ENCODE data around the gene OSBPL10.
"Not testable (repeated sequence)": the region's sequence is repeated elsewhere in the genome, so short reads cannot be mapped to it uniquely, and the experiment has no call there.

OSBPL10 gene

DNA sequence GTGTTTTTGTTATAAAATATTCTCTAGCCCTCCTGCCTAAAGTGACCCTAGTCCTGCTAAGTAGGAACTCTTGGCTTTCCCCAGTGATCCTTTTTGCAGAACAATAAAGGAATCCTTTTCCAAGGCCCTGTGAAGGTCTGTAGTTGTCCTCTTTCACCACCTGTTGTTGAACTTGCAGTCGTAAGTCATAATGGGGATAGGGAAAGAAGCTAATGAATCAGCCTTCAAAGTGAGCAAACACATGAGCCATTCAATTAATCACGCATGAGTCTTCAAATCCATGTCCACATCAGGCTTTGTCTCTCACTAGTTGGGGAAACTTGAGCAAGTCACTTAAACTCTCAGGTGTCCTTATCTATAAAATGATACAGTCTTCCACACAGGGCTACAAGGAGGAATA, 28.0 kb upstream of the OSBPL10 start:
- Histone ChIP-seq H3K27ac (ENCODE audit: low read depth, low read length) (no peak overlapping the region), H3K27me3 (ENCODE audit: control insufficient read depth in 1 of 2, insufficient read depth in 2 of 2, low read length in 2 of 2) (no peaks in the 10 kb centered on the region), H3K9me3 (ENCODE audit: low read length) (no peaks in the 10 kb centered on the region), H3K9ac (ENCODE audit: low read length) (no peak overlapping the region), H3K36me3 (ENCODE audit: insufficient read depth, low read length) (no peaks in the 10 kb centered on the region), H3K4me1 (ENCODE audit: insufficient read depth, low read length) (no peaks in the 10 kb centered on the region), H3K4me3 (ENCODE audit: low read depth in 1 of 2, low read length in 2 of 2) (no peak overlapping the region)

DNA sequence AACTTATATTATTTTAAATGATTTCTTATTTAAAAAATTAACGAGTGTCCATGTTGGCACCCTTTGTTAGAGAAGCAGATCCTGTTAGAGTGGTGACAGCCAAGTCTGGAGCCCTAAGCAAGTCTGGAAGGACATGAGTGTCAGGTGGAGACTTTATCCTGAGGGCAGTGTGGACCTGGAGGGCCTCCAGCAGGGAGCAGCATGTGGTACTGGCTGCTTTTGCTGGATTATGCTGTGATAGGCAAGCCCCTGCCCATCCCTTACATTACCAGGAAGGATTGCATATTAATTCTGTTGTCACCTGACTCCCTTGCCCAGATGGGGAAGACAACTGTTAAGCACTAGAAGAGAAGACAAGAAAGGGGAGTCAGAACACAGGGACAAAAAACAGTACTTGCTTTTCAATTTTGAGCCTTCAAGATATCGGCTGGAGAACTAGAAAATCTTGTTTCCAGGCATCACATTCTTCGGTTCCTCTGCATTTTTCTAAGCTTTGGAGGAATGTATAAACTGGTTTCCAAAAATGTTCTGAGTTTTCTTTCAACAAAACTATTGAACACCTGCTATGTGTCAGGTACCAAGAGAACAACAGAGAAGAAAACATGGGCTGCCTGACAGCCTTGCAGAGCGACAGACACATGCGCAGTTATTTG, 23.2 kb upstream of the OSBPL10 start:
- Histone ChIP-seq H3K27me3 (ENCODE audit: control insufficient read depth in 1 of 2, insufficient read depth in 2 of 2, low read length in 2 of 2) (no peaks in the 10 kb centered on the region), H3K9me3 (ENCODE audit: low read length) (no peaks in the 10 kb centered on the region), H3K27ac (ENCODE audit: low read depth, low read length) (no peak overlapping the region), H3K9ac (ENCODE audit: low read length) (no peak overlapping the region), H3K4me3 (ENCODE audit: low read depth in 1 of 2, low read length in 2 of 2) (no peak overlapping the region), H3K36me3 (ENCODE audit: insufficient read depth, low read length) (no peaks in the 10 kb centered on the region), H3K4me1 (ENCODE audit: insufficient read depth, low read length) (no peaks in the 10 kb centered on the region)

DNA sequence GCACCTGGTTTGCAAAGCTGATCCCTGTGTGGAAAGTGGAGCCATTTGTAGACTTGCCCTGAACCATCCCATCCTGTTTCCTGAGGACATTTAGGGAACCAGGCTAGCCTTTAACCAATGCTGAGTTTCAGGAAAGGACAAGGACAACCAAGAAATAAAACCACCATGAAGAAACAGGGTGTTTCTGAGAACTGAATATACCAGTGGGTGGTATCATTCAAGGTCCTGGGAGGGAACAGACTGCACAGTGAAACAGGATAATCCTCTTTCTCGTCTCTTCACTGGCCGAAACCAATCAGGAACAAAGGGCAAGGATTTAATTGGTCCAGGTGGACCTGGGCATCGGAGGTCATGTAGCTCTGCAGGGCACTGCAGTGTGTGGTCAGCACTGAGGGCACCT, 22.3 kb upstream of the OSBPL10 start:
- no peaks in the 10 kb centered on the region for H3K36me3 ChIP-seq (ENCODE audit: insufficient read depth, low read length)
- H3K9me3 ChIP-seq (ENCODE audit: low read length), result no peaks in the 10 kb centered on the region
- no peak overlapping the region for H3K4me3 ChIP-seq (ENCODE audit: low read depth in 1 of 2, low read length in 2 of 2)
- H3K27ac ChIP-seq (ENCODE audit: low read depth, low read length), result no peak overlapping the region
- H3K9ac ChIP-seq (ENCODE audit: low read length), result no peak overlapping the region
- H3K4me1 ChIP-seq (ENCODE audit: insufficient read depth, low read length), result no peaks in the 10 kb centered on the region
- H3K27me3 ChIP-seq (ENCODE audit: control insufficient read depth in 1 of 2, insufficient read depth in 2 of 2, low read length in 2 of 2), result no peaks in the 10 kb centered on the region

- H3K9me3 ChIP-seq (ENCODE audit: low read length), result no peaks in the 10 kb centered on the region
- no peaks in the 10 kb centered on the region for H3K36me3 ChIP-seq (ENCODE audit: insufficient read depth, low read length)
- H3K27ac ChIP-seq (ENCODE audit: low read depth, low read length), result no peak overlapping the region
- H3K4me3 ChIP-seq (ENCODE audit: low read depth in 1 of 2, low read length in 2 of 2), result no peak overlapping the region
- no peaks in the 10 kb centered on the region for H3K4me1 ChIP-seq (ENCODE audit: insufficient read depth, low read length)
- no peaks in the 10 kb centered on the region for H3K27me3 ChIP-seq (ENCODE audit: control insufficient read depth in 1 of 2, insufficient read depth in 2 of 2, low read length in 2 of 2)
- no peak overlapping the region for H3K9ac ChIP-seq (ENCODE audit: low read length)
Measured at GRCh38 chr3:32002561-32003368, 21.7 kb upstream of the OSBPL10 start.

GRCh38 chr3:32000877-32001276, 19.8 kb upstream of the OSBPL10 start:
- Histone ChIP-seq H3K36me3 (ENCODE audit: insufficient read depth, low read length) (no peaks in the 10 kb centered on the region), H3K9me3 (ENCODE audit: low read length) (no peaks in the 10 kb centered on the region), H3K27ac (ENCODE audit: low read depth, low read length) (no peak overlapping the region), H3K9ac (ENCODE audit: low read length) (no peak overlapping the region), H3K4me3 (ENCODE audit: low read depth in 1 of 2, low read length in 2 of 2) (no peak overlapping the region), H3K27me3 (ENCODE audit: control insufficient read depth in 1 of 2, insufficient read depth in 2 of 2, low read length in 2 of 2) (no peaks in the 10 kb centered on the region), H3K4me1 (ENCODE audit: insufficient read depth, low read length) (no peaks in the 10 kb centered on the region)

GRCh38 chr3:31999907-32000439, 18.9 kb upstream of the OSBPL10 start:
- no peak overlapping the region for H3K4me3 ChIP-seq (ENCODE audit: low read depth in 1 of 2, low read length in 2 of 2)
- no peak overlapping the region for H3K9ac ChIP-seq (ENCODE audit: low read length)
- H3K36me3 ChIP-seq (ENCODE audit: insufficient read depth, low read length), result no peaks in the 10 kb centered on the region
- no peaks in the 10 kb centered on the region for H3K4me1 ChIP-seq (ENCODE audit: insufficient read depth, low read length)
- H3K27ac ChIP-seq (ENCODE audit: low read depth, low read length), result no peak overlapping the region
- no peaks in the 10 kb centered on the region for H3K9me3 ChIP-seq (ENCODE audit: low read length)
- no peaks in the 10 kb centered on the region for H3K27me3 ChIP-seq (ENCODE audit: control insufficient read depth in 1 of 2, insufficient read depth in 2 of 2, low read length in 2 of 2)

DNA sequence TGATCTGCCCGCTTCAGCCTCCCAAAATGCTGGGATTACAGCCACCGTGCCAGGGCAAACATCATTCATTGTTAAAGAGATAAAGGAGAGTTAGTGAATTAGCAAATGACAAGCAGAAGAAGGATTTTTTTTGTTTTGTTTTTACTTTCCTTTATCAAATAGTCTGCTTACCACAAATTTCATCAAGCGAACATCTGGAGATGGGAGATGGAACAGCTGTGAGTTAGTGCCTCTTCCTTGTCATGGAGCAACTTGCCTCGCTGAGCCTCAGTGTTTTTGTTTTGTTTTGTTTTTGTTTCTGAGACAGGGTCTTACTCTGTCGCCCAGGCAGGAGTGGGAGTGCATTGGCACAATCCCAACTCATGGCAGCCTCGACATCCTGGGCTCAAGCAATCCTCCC, 16.4 kb upstream of the OSBPL10 start:
- Histone ChIP-seq H3K27ac (ENCODE audit: low read depth, low read length) (no peak overlapping the region), H3K27me3 (ENCODE audit: control insufficient read depth in 1 of 2, insufficient read depth in 2 of 2, low read length in 2 of 2) (no peaks in the 10 kb centered on the region), H3K9ac (ENCODE audit: low read length) (no peak overlapping the region), H3K36me3 (ENCODE audit: insufficient read depth, low read length) (no peaks in the 10 kb centered on the region), H3K4me1 (ENCODE audit: insufficient read depth, low read length) (no peaks in the 10 kb centered on the region), H3K9me3 (ENCODE audit: low read length) (no peaks in the 10 kb centered on the region), H3K4me3 (ENCODE audit: low read depth in 1 of 2, low read length in 2 of 2) (no peak overlapping the region)

DNA sequence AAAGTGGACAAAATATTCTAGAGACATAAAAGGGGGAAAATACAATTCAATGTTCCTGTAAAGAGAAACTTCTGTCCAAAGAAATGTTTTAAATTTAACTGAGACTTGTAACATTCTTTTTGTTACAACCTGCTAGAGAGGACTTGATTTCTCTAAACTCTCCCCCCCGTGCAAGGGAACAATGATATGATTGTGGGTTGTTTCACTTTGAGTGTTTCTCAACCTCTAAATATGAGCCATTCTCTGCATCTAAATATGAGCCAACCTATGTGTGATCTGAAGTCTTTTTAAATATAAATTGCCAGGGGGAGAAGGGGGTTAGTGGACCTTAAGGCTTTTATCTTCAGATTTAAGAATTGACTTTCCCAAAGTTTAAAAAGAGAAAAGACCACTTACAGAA, 15.1 kb upstream of the OSBPL10 start:
- Histone ChIP-seq H3K27ac (ENCODE audit: low read depth, low read length) (no peak overlapping the region), H3K4me3 (ENCODE audit: low read depth in 1 of 2, low read length in 2 of 2) (no peak overlapping the region), H3K9me3 (ENCODE audit: low read length) (no peaks in the 10 kb centered on the region), H3K9ac (ENCODE audit: low read length) (no peak overlapping the region), H3K4me1 (ENCODE audit: insufficient read depth, low read length) (no peaks in the 10 kb centered on the region), H3K36me3 (ENCODE audit: insufficient read depth, low read length) (no peaks in the 10 kb centered on the region), H3K27me3 (ENCODE audit: control insufficient read depth in 1 of 2, insufficient read depth in 2 of 2, low read length in 2 of 2) (no peaks in the 10 kb centered on the region)

GRCh38 chr3:31995026-31995425, 14.0 kb upstream of the OSBPL10 start:
- H3K27me3 ChIP-seq (ENCODE audit: control insufficient read depth in 1 of 2, insufficient read depth in 2 of 2, low read length in 2 of 2), result not testable (repeated sequence)

DNA sequence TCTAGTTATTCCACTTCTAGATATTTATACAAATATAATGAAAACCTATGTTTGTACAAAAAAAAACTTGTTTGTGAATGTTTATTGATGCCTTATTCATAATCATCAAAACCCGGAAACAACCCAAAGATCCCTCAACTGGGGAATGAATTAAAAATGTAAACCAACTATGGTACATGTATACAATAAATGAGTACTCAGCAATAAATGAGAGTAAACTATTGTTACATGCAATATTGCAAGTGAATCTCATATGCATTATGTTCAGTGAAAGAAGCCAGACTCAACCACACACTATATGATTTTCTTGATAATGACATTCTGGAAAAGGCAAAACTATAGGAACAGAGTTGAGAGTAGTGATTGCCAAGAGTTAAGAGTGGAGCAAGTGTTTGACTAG, 12.8 kb upstream of the OSBPL10 start:
- Histone ChIP-seq H3K27me3 (ENCODE audit: control insufficient read depth in 1 of 2, insufficient read depth in 2 of 2, low read length in 2 of 2) (no peaks in the 10 kb centered on the region), H3K9ac (ENCODE audit: low read length) (no peak overlapping the region), H3K36me3 (ENCODE audit: insufficient read depth, low read length) (no peaks in the 10 kb centered on the region), H3K4me1 (ENCODE audit: insufficient read depth, low read length) (no peaks in the 10 kb centered on the region), H3K9me3 (ENCODE audit: low read length) (no peaks in the 10 kb centered on the region), H3K27ac (ENCODE audit: low read depth, low read length) (no peak overlapping the region), H3K4me3 (ENCODE audit: low read depth in 1 of 2, low read length in 2 of 2) (no peak overlapping the region)

More at GRCh38 chr3:31995026-31995425, 14.0 kb upstream of the OSBPL10 start:
- not testable (repeated sequence) for H3K4me1 ChIP-seq (ENCODE audit: insufficient read depth, low read length); H3K9me3 ChIP-seq (ENCODE audit: low read length); H3K36me3 ChIP-seq (ENCODE audit: insufficient read depth, low read length); H3K4me3 ChIP-seq (ENCODE audit: low read depth in 1 of 2, low read length in 2 of 2); H3K9ac ChIP-seq (ENCODE audit: low read length); H3K27ac ChIP-seq (ENCODE audit: low read depth, low read length)

- H3K36me3 ChIP-seq (ENCODE audit: insufficient read depth, low read length); H3K4me1 ChIP-seq (ENCODE audit: insufficient read depth, low read length); H3K9ac ChIP-seq (ENCODE audit: low read length); H3K27ac ChIP-seq (ENCODE audit: low read depth, low read length); H3K9me3 ChIP-seq (ENCODE audit: low read length); H3K4me3 ChIP-seq (ENCODE audit: low read depth in 1 of 2, low read length in 2 of 2); H3K27me3 ChIP-seq (ENCODE audit: control insufficient read depth in 1 of 2, insufficient read depth in 2 of 2, low read length in 2 of 2): not testable (repeated sequence)
Measured at GRCh38 chr3:31992995-31993394, 11.9 kb upstream of the OSBPL10 start.

DNA sequence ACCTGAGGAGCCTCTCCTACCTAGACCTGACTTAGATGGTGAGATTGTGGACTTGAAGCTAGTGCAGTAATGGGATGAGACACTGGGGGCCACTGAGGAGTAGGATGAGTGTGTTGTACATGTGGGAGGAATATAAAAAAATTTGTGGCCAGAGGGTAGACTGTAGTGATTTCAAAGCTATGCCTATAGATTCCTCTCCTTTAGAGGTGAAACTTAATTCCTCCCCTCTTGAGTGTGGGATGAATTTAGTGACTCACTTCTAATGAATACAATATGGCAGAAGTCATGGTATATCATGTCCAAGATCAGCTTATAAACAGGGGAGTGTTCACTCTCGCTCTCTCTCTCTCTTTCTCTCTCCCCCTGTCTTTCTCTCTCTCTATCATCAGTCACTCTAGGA, 7.2 kb upstream of the OSBPL10 start:
- H3K9ac ChIP-seq (ENCODE audit: low read length), result no peak overlapping the region
- no peaks in the 10 kb centered on the region for H3K27me3 ChIP-seq (ENCODE audit: control insufficient read depth in 1 of 2, insufficient read depth in 2 of 2, low read length in 2 of 2)
- no peaks in the 10 kb centered on the region for H3K4me1 ChIP-seq (ENCODE audit: insufficient read depth, low read length)
- no peaks in the 10 kb centered on the region for H3K36me3 ChIP-seq (ENCODE audit: insufficient read depth, low read length)
- no peaks in the 10 kb centered on the region for H3K9me3 ChIP-seq (ENCODE audit: low read length)
- H3K4me3 ChIP-seq (ENCODE audit: low read depth in 1 of 2, low read length in 2 of 2), result no peak overlapping the region
- no peak overlapping the region for H3K27ac ChIP-seq (ENCODE audit: low read depth, low read length)
